GM23338 (cell line): ENCODE measurements around the gene FOXQ1. TPM values are rescaled to one million over a fixed set of nuclear protein-coding genes. Genes with fewer than 3 reads are reported as not detected.

Source experiments
- ATAC-seq: fragments of 200-7000 bp; cut with Tn5 transposase; 3 replicates; pipeline ENCODE4 v1.9.1; 2020
- DNase-seq: peaks from one replicate; pipeline ENCODE4 v3.0.0-alpha.2; 2015; ENCODE audit warnings: low spot score
- H2AFZ ChIP-seq: fragments of 200-600 bp; sonication (generic); 2 replicates; pipeline ENCODE4 v1.8.0; 2016; ENCODE audit warnings: antibody characterized with exemption, mild to moderate bottlenecking, moderate library complexity
- H3F3A ChIP-seq: fragments of 200-600 bp; sonication (generic); replicated peaks from 2 replicates; pipeline ENCODE4 v1.8.0; 2017; ENCODE audit warnings: antibody characterized with exemption, mixed run types, low read depth
- H3K27ac ChIP-seq: fragments of 200-600 bp; sonication (generic); 2 replicates; pipeline ENCODE4 v1.6.1; 2016; ENCODE audit warnings: low read depth
- H3K27me3 ChIP-seq: fragments of 200-600 bp; sonication (generic); 2 replicates; pipeline ENCODE4 v1.8.0; 2016; ENCODE audit warnings: mild to moderate bottlenecking, mixed run types, moderate library complexity; ENCODE audit not compliant: insufficient read depth
- H3K36me3 ChIP-seq: fragments of 200-600 bp; sonication (generic); 2 replicates; pipeline ENCODE4 v1.8.0; 2016; ENCODE audit warnings: mild to moderate bottlenecking; ENCODE audit not compliant: insufficient read depth
- H3K4me1 ChIP-seq: fragments of 200-600 bp; sonication (generic); 2 replicates; pipeline ENCODE4 v1.8.0; 2016; ENCODE audit warnings: mild to moderate bottlenecking, moderate library complexity; ENCODE audit not compliant: insufficient read depth
- H3K4me2 ChIP-seq: fragments of 200-600 bp; sonication (generic); 2 replicates; pipeline ENCODE4 v1.7.1; 2017; ENCODE audit warnings: mixed run types
- H3K4me3 ChIP-seq: fragments of 200-600 bp; sonication (generic); 2 replicates; pipeline ENCODE4 v1.6.1; 2016; ENCODE audit warnings: mixed run types
- H3K79me2 ChIP-seq: fragments of 200-600 bp; sonication (generic); replicated peaks from 2 replicates; pipeline ENCODE4 v1.8.0; 2017; ENCODE audit warnings: mild to moderate bottlenecking; ENCODE audit not compliant: insufficient read depth
- H3K9me2 ChIP-seq: fragments of 200-600 bp; sonication (generic); 2 replicates; pipeline ENCODE4 v1.8.0; 2017; ENCODE audit not compliant: insufficient read depth
- H4K20me1 ChIP-seq: fragments of 200-600 bp; sonication (generic); replicated peaks from 2 replicates; pipeline ENCODE4 v1.8.0; 2017; ENCODE audit warnings: mild to moderate bottlenecking; ENCODE audit not compliant: insufficient read depth
- H3K27ac Mint-ChIP-seq: 2 replicates; pipeline ENCODE4 v1.8.0; 2020; ENCODE audit warnings: inconsistent platforms, mild to moderate bottlenecking, moderate library complexity, mixed read lengths
- H3K27me3 Mint-ChIP-seq: 3 replicates; pipeline ENCODE4 v1.8.0; 2022; ENCODE audit warnings: low read depth, mild to moderate bottlenecking, moderate library complexity, mixed read lengths, inconsistent platforms; ENCODE audit not compliant: insufficient read depth, poor library complexity
- H3K36me3 Mint-ChIP-seq: 3 replicates; pipeline ENCODE4 v1.8.0; 2021; ENCODE audit warnings: low read depth, mild to moderate bottlenecking, inconsistent platforms, moderate library complexity, mixed read lengths
- H3K4me1 Mint-ChIP-seq: 3 replicates; pipeline ENCODE4 v1.8.0; 2020; ENCODE audit warnings: mild to moderate bottlenecking, inconsistent platforms, mixed read lengths
- H3K4me3 Mint-ChIP-seq: 3 replicates; pipeline ENCODE4 v1.8.0; 2021; ENCODE audit warnings: moderate library complexity, mild to moderate bottlenecking, inconsistent platforms, mixed read lengths
- H3K9me3 Mint-ChIP-seq: 3 replicates; pipeline ENCODE4 v1.8.0; 2020; ENCODE audit warnings: moderate library complexity, mild to moderate bottlenecking, inconsistent platforms, mixed read lengths
- CREB1 ChIP-seq: fragments of 250-450 bp; sonication (Bioruptor Pico); IDR thresholded peaks from 2 replicates; pipeline ENCODE4 v1.5.0; 2020; ENCODE audit warnings: low read depth, mild to moderate bottlenecking, moderate library complexity
- CTCF ChIP-seq, 2 experiments: fragments of 200-600 bp in 1 of 2; sonication (generic) in 1 of 2; conservative IDR thresholded peaks; 2 replicates each; pipeline versions ENCODE4 v1.5.1 to v1.6.1; 2016 to 2017; ENCODE audit warnings: antibody characterized with exemption in 2 of 2, low read depth in 2 of 2, mild to moderate bottlenecking in 2 of 2, moderate library complexity in 1 of 2
- ETS1 ChIP-seq: IDR thresholded peaks from 2 replicates; pipeline ENCODE4 v1.6.1; 2016; ENCODE audit warnings: antibody characterized with exemption
- EZH2 ChIP-seq: fragments of 200-600 bp; sonication (generic); IDR thresholded peaks from one replicate; pipeline ENCODE4 v1.8.0; 2017; ENCODE audit warnings: antibody characterized with exemption, mild to moderate bottlenecking, low read depth; ENCODE audit not compliant: unreplicated experiment
- EZH2phosphoT487 ChIP-seq: fragments of 200-600 bp; sonication (generic); IDR thresholded peaks from one replicate; pipeline ENCODE4 v1.8.1; 2018; ENCODE audit warnings: antibody characterized with exemption; ENCODE audit not compliant: unreplicated experiment
- NANOG ChIP-seq: IDR thresholded peaks from 2 replicates; pipeline ENCODE4 v1.6.1; 2016; ENCODE audit warnings: antibody characterized with exemption, borderline replicate concordance
- REST ChIP-seq: IDR thresholded peaks from one replicate; pipeline ENCODE4 v1.6.1; 2018; ENCODE audit warnings: antibody characterized with exemption; ENCODE audit not compliant: unreplicated experiment
- STAT1 ChIP-seq: IDR thresholded peaks from one replicate; pipeline ENCODE4 v1.6.1; 2016; ENCODE audit warnings: antibody characterized with exemption; ENCODE audit not compliant: unreplicated experiment
- ZNF114 ChIP-seq: fragments of 250-450 bp; sonication (Bioruptor Pico); IDR thresholded peaks from 2 replicates; pipeline ENCODE4 v1.5.0; 2020; ENCODE audit warnings: mild to moderate bottlenecking, moderate library complexity
- ZNF331 ChIP-seq: fragments of 250-450 bp; sonication (Bioruptor Pico); IDR thresholded peaks from 2 replicates; pipeline ENCODE4 v1.5.0; 2020; ENCODE audit warnings: low read depth, mild to moderate bottlenecking, moderate library complexity
- ZNF462 ChIP-seq: fragments of 250-450 bp; sonication (Bioruptor Pico); IDR thresholded peaks from 2 replicates; pipeline ENCODE4 v1.5.0; 2020; ENCODE audit warnings: mild to moderate bottlenecking, moderate library complexity
- polyA plus RNA-seq: library from polyadenylated mRNA; unstranded; fragments of >200 nt; fragmentation: Nextera tagmentation; extraction: Ambion mirVana; gene quantifications from 2 replicates; pipeline ENCODE4 v1.2.1, GENCODE V29; 2016
- total RNA-seq: library from RNA; depleted of rRNA; stranded (reverse); fragments of >200 nt; shearing (Covaris generic); gene quantifications from 2 replicates; pipeline ENCODE4 v1.2.3, GENCODE V29; 2014

The FOXQ1 gene
- total and polyA plus RNA-seq, 2 experiments from 2014 or later = not detected

- no peaks in the 10 kb centered on the region for H3F3A ChIP-seq
- no peaks in the 10 kb centered on the region for H3K79me2 ChIP-seq
- Mint-ChIP-seq H3K36me3 (peaks cover 8% of the 10 kb centered on the region; the same call in 1 of the 3 replicates), H3K4me3 (no peak overlapping the region), H3K27me3 (peaks cover 52% of the 10 kb centered on the region), H3K9me3 (peaks cover 18% of the 10 kb centered on the region), H3K27ac (no peak overlapping the region), H3K4me1 (peaks cover 8% of the 10 kb centered on the region)
- peaks cover 39% of the 10 kb centered on the region for H3K27me3 ChIP-seq
- no peak overlapping the region for H3K4me3 ChIP-seq
- H3K9me2 ChIP-seq = no peaks in the 10 kb centered on the region
- H3K4me1 ChIP-seq = peaks cover 14% of the 10 kb centered on the region
- TF ChIP-seq CREB1 = no peak
- no peak for TF ChIP-seq CTCF (conservative IDR thresholded peaks at IDR 0.05; ENCODE audit: low read depth in 2 of 2)
- TF ChIP-seq ZNF462 = no peak
- no peak for TF ChIP-seq EZH2phosphoT487
- no peak for TF ChIP-seq ZNF114 (CRISPR knock-in tag)
- no peak for TF ChIP-seq STAT1
- no peak for TF ChIP-seq REST
- no peak for TF ChIP-seq EZH2
- no peak for TF ChIP-seq NANOG
- no peak for TF ChIP-seq ZNF331 (CRISPR knock-in tag)
- no peak for TF ChIP-seq ETS1
- no peaks in the 10 kb centered on the region for H3K36me3 ChIP-seq
- DNase-seq (no peak), ATAC-seq (no peak)
- H2AFZ ChIP-seq = no peak overlapping the region
- peaks cover 20% of the 10 kb centered on the region for H4K20me1 ChIP-seq
- no peak overlapping the region for H3K27ac ChIP-seq
- no peak overlapping the region for H3K4me2 ChIP-seq
Measured at GRCh38 chr6:1317302-1317815, 5.5 kb downstream of the FOXQ1 start.
